ENCODE measurements around the gene RAB29.

Gene RAB29

GRCh38 chr1:205719015-205719414, 56.3 kb downstream of the RAB29 start:
- DNase-seq = no peak
